Ascending aorta (tissue), 2 donors: ENCODE measurements around the gene PITX3. TPM values are rescaled to one million over a fixed set of nuclear protein-coding genes. Genes with fewer than 3 reads are reported as not detected.
"Not testable (repeated sequence)": the region's sequence is repeated elsewhere in the genome, so short reads cannot be mapped to it uniquely, and the experiment has no call there.

Experiments
- DNase-seq, 2 donors: peaks; one replicate each; pipeline ENCODE4 v3.0.0-alpha.2; 2019; ENCODE audit warnings: low spot score in 2 of 2
- H3K27ac ChIP-seq, 2 donors: fragments of 200-600 bp; sonication (generic); one replicate each; pipeline ENCODE4 v1.5.1; 2016 to 2017; ENCODE audit warnings: mild to moderate bottlenecking in 1 of 2
- H3K27me3 ChIP-seq: fragments of 200-600 bp; sonication (generic); one replicate; pipeline ENCODE4 v1.5.1; 2017
- H3K36me3 ChIP-seq, 2 donors: fragments of 200-600 bp; sonication (generic); one replicate each; pipeline ENCODE4 v1.5.1; 2016
- H3K4me1 ChIP-seq, 2 donors: fragments of 200-600 bp; sonication (generic); one replicate each; pipeline ENCODE4 v1.5.1; 2016 to 2017; ENCODE audit warnings: mild to moderate bottlenecking in 1 of 2
- H3K4me3 ChIP-seq, 2 donors: fragments of 200-600 bp; sonication (generic); one replicate each; pipeline ENCODE4 v1.5.1; 2016 to 2017; ENCODE audit warnings: mild to moderate bottlenecking in 1 of 2
- H3K9me3 ChIP-seq, 2 donors: fragments of 200-600 bp; sonication (generic); one replicate each; pipeline ENCODE4 v1.5.1; 2016
- CTCF ChIP-seq, 3 experiments: fragments of 200-600 bp in 2 of 3; fragments of 450-650 bp in 1 of 3; sonication (generic) in 2 of 3; IDR thresholded peaks; one replicate each; pipeline ENCODE4 v1.5.1; 2016 to 2019; ENCODE audit warnings: antibody characterized with exemption in 3 of 3, mild to moderate bottlenecking in 1 of 3, moderate library complexity in 1 of 3
- intact Hi-C: fragments of 100-400 bp; cut with DNase I; formaldehyde crosslinking; loops from one replicate; pipeline ENCODE4 v1.15.1; 2023
- total RNA-seq: library from RNA; depleted of rRNA; stranded (reverse); fragments of >200 nt; gene quantifications from one replicate; pipeline ENCODE4 v1.1.0, GENCODE V29; 2016

PITX3 gene
- total RNA-seq, 1 donor from 2014 or later = not detected

- intact Hi-C loops = no loop called here
- H3K4me1 ChIP-seq = peaks cover 0 to 24% of the 10 kb centered on the region in 2 donors
- TF ChIP-seq CTCF (IDR thresholded peaks at IDR 0.05) = no peak
- no peak overlapping the region for H3K27ac ChIP-seq
- H3K27me3 ChIP-seq = no peaks in the 10 kb centered on the region
- H3K9me3 ChIP-seq = no peaks in the 10 kb centered on the region
- peaks cover 21 to 23% of the 10 kb centered on the region in 2 donors for H3K36me3 ChIP-seq
- no peak for DNase-seq
- H3K4me3 ChIP-seq = no peak overlapping the region
These were observed 20.5 kb upstream of the PITX3 start for GRCh38 chr10:102261842-102262241.

DNA sequence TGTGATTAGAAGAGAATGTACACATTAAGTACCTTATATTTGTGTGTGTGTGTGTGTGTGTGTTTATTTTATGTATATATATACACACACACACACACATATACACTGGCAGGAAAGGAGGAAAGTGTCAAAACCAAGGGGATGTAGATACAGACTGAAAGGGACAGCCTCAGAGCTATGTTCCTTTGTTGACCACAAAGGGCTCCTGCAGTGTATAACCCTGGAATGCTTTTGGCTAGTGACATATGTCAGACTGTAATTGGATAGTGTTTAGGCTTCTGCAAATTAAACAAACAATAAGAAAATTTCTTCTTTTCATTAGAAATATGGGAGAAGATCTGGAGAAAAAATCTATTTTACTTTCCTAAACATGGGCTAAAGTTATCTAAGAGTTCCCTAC lies 19.9 kb upstream of the PITX3 start:
- no peak for TF ChIP-seq CTCF (IDR thresholded peaks at IDR 0.05)

DNA sequence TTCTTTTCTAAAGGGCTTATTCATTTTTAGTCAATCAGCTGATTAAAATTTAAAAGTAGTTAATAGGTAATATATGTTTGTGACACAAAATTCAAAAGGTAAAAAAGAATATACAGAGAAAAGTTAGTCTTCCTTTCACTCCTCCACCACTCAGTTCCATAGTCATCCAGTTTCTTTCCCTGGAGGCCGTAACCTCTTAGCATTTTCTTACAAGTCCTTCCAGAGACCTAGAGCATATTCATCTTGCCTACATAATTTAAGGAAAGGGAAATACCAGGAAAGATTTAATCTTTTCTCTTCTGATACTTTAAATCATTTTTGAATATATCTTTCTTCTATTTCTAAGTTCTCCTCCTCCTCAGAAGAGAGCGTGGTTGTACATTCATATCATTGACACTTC lies 14.1 kb upstream of the PITX3 start:
- H3K9me3 ChIP-seq = no peaks in the 10 kb centered on the region
- no peak for DNase-seq
- no peaks in the 10 kb centered on the region for H3K4me1 ChIP-seq
- no peaks in the 10 kb centered on the region for H3K27me3 ChIP-seq
- H3K4me3 ChIP-seq = no peak overlapping the region
- no peak for TF ChIP-seq CTCF (IDR thresholded peaks at IDR 0.05)
- H3K36me3 ChIP-seq = peaks cover 7 to 13% of the 10 kb centered on the region in 2 donors
- no peak overlapping the region for H3K27ac ChIP-seq
- intact Hi-C loops = no loop called here

More for the DNA sequence above, 19.9 kb upstream of the PITX3 start:
- Histone ChIP-seq H3K36me3 (peaks cover 21 to 23% of the 10 kb centered on the region in 2 donors), H3K4me3 (no peak overlapping the region), H3K4me1 (peaks cover 0 to 19% of the 10 kb centered on the region in 2 donors), H3K9me3 (no peaks in the 10 kb centered on the region), H3K27me3 (no peaks in the 10 kb centered on the region), H3K27ac (no peak overlapping the region)
- intact Hi-C loops = no loop called here
- no peak for DNase-seq

GRCh38 chr10:102254426-102254825 lies 13.1 kb upstream of the PITX3 start:
- H3K36me3 ChIP-seq = peaks cover 3% of the 10 kb centered on the region in 2 donors
- DNase-seq = no peak
- no peaks in the 10 kb centered on the region for H3K4me1 ChIP-seq
- no peaks in the 10 kb centered on the region for H3K27me3 ChIP-seq
- no peak overlapping the region for H3K27ac ChIP-seq
- intact Hi-C loops = no loop called here
- no peak for TF ChIP-seq CTCF (IDR thresholded peaks at IDR 0.05)
- H3K4me3 ChIP-seq = no peak overlapping the region
- H3K9me3 ChIP-seq = no peaks in the 10 kb centered on the region

DNA sequence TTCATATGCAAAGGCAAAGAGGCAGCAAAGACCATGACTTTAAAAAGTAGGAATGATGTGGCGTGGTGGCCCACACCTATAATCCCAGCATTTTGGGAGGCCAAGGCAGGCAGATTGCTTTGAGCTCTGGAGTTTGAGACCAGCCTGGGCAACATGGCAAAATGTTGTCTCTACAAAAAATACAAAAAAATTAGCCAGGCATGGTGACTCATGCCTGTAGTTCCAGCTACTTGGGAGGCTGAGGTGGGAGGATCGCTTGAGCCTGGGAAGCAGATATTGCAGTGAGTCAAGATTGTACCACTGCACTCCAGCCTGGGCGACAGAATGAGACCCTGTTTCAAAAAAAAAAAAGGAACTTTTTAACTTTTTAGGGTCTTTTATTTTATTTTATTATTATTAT lies 11.2 kb upstream of the PITX3 start:
- intact Hi-C loops, DNase-seq: not testable (repeated sequence)

GRCh38 chr10:102247734-102248133 lies 6.4 kb upstream of the PITX3 start:
- Histone ChIP-seq H3K36me3 (no peaks in the 10 kb centered on the region), H3K9me3 (no peaks in the 10 kb centered on the region), H3K27me3 (no peaks in the 10 kb centered on the region), H3K4me1 (peaks cover 5 to 13% of the 10 kb centered on the region in 2 donors), H3K4me3 (peak overlapping the region in 1 of 2 donors; percentile 92), H3K27ac (no peak overlapping the region)
- DNase-seq = no peak
- intact Hi-C loops = no loop called here
- no peak for TF ChIP-seq CTCF (IDR thresholded peaks at IDR 0.05)

More for the DNA sequence above, 11.2 kb upstream of the PITX3 start:
- H3K9me3 ChIP-seq, H3K36me3 ChIP-seq, H3K4me1 ChIP-seq, H3K4me3 ChIP-seq, H3K27ac ChIP-seq, H3K27me3 ChIP-seq: not testable (repeated sequence)
